Nephron (organoid): Measurements from ENCODE around the gene GPR176.

ENCODE experiments used
- H3K27ac Mint-ChIP-seq, 3 experiments: 2 replicates each; pipeline ENCODE4 v1.8.0; 2020; ENCODE audit warnings: mixed read lengths in 3 of 3, mild to moderate bottlenecking in 2 of 3, moderate library complexity in 1 of 3
- H3K27me3 Mint-ChIP-seq: 2 replicates; pipeline ENCODE4 v1.8.0; 2021; ENCODE audit warnings: low read depth, mild to moderate bottlenecking, moderate library complexity, mixed read lengths
- H3K36me3 Mint-ChIP-seq: 2 replicates; pipeline ENCODE4 v1.8.0; 2020; ENCODE audit warnings: low read depth, mixed read lengths
- H3K4me1 Mint-ChIP-seq: 2 replicates; pipeline ENCODE4 v1.8.0; 2020; ENCODE audit warnings: mixed read lengths
- H3K4me3 Mint-ChIP-seq, 3 experiments: 2 replicates each; pipeline ENCODE4 v1.8.0; 2020; ENCODE audit warnings: mild to moderate bottlenecking in 3 of 3, mixed read lengths in 3 of 3, moderate library complexity in 2 of 3
- H3K9me3 Mint-ChIP-seq: 2 replicates; pipeline ENCODE4 v1.8.0; 2020; ENCODE audit warnings: mixed read lengths
- CTCF ChIP-seq, 3 experiments: fragments of 200-600 bp; sonication (generic); IDR thresholded peaks; one replicate each; pipeline ENCODE4 v1.5.0; 2021; ENCODE audit warnings: antibody characterized with exemption in 3 of 3; ENCODE audit not compliant: unreplicated experiment in 3 of 3

Gene GPR176

GRCh38 chr15:39850436-39850835 lies 69.6 kb downstream of the GPR176 start:
- Mint-ChIP-seq H3K27ac (no peak overlapping the region), H3K4me3 (no peak overlapping the region), H3K9me3 (no peaks in the 10 kb centered on the region), H3K36me3 (no peaks in the 10 kb centered on the region), H3K4me1 (no peaks in the 10 kb centered on the region), H3K27me3 (no peaks in the 10 kb centered on the region)
- TF ChIP-seq CTCF (IDR thresholded peaks at IDR 0.05; ENCODE audit: unreplicated experiment in 3 of 3) = no peak

- H3K4me3 Mint-ChIP-seq = no peak overlapping the region
- H3K9me3 Mint-ChIP-seq = peaks cover 2% of the 10 kb centered on the region
- H3K27ac Mint-ChIP-seq = peak overlapping the region; percentile 32 to 80 (median 68)
- TF ChIP-seq CTCF (IDR thresholded peaks at IDR 0.05; ENCODE audit: unreplicated experiment in 3 of 3) = no peak
- no peaks in the 10 kb centered on the region for H3K4me1 Mint-ChIP-seq
- H3K36me3 Mint-ChIP-seq = no peaks in the 10 kb centered on the region
- H3K27me3 Mint-ChIP-seq = peaks cover 4% of the 10 kb centered on the region
Measured at GRCh38 chr15:39846108-39846507, 74.0 kb downstream of the GPR176 start.

- Mint-ChIP-seq H3K4me3 (no peak overlapping the region), H3K4me1 (no peaks in the 10 kb centered on the region), H3K36me3 (no peaks in the 10 kb centered on the region), H3K9me3 (peaks cover 2% of the 10 kb centered on the region), H3K27me3 (peaks cover 4% of the 10 kb centered on the region), H3K27ac (peak overlapping the region; percentile 32 to 80 (median 68))
- TF ChIP-seq CTCF (IDR thresholded peaks at IDR 0.05; ENCODE audit: unreplicated experiment in 3 of 3) = no peak
Measured at GRCh38 chr15:39845582-39845981, 74.5 kb downstream of the GPR176 start.

GRCh38 chr15:39843565-39843964 lies 76.5 kb downstream of the GPR176 start:
- no peak for TF ChIP-seq CTCF (IDR thresholded peaks at IDR 0.05; ENCODE audit: unreplicated experiment in 3 of 3)
- no peaks in the 10 kb centered on the region for H3K36me3 Mint-ChIP-seq

GRCh38 chr15:39837454-39837853 lies 82.6 kb downstream of the GPR176 start:
- Mint-ChIP-seq H3K4me3 (no peak overlapping the region), H3K4me1 (no peaks in the 10 kb centered on the region), H3K9me3 (peaks cover 9% of the 10 kb centered on the region), H3K27ac (no peak overlapping the region), H3K27me3 (peaks cover 4% of the 10 kb centered on the region), H3K36me3 (no peaks in the 10 kb centered on the region)
- TF ChIP-seq CTCF (IDR thresholded peaks at IDR 0.05; ENCODE audit: unreplicated experiment in 3 of 3) = no peak

More at GRCh38 chr15:39843565-39843964, 76.5 kb downstream of the GPR176 start:
- Mint-ChIP-seq H3K27me3 (peaks cover 4% of the 10 kb centered on the region), H3K27ac (no peak overlapping the region), H3K4me3 (no peak overlapping the region), H3K4me1 (no peaks in the 10 kb centered on the region), H3K9me3 (peaks cover 8% of the 10 kb centered on the region)

GRCh38 chr15:39835550-39835949 lies 84.5 kb downstream of the GPR176 start:
- TF ChIP-seq CTCF (IDR thresholded peaks at IDR 0.05; ENCODE audit: unreplicated experiment in 3 of 3) = no peak
- Mint-ChIP-seq H3K9me3 (peaks cover 7% of the 10 kb centered on the region), H3K36me3 (no peaks in the 10 kb centered on the region), H3K27ac (no peak overlapping the region), H3K27me3 (no peaks in the 10 kb centered on the region), H3K4me3 (no peak overlapping the region), H3K4me1 (no peaks in the 10 kb centered on the region)
